ENCODE results near the gene MAP3K2.
"Not testable (repeated sequence)": the region's sequence is repeated elsewhere in the genome, so short reads cannot be mapped to it uniquely, and the experiment has no call there.

MAP3K2 gene

DNA sequence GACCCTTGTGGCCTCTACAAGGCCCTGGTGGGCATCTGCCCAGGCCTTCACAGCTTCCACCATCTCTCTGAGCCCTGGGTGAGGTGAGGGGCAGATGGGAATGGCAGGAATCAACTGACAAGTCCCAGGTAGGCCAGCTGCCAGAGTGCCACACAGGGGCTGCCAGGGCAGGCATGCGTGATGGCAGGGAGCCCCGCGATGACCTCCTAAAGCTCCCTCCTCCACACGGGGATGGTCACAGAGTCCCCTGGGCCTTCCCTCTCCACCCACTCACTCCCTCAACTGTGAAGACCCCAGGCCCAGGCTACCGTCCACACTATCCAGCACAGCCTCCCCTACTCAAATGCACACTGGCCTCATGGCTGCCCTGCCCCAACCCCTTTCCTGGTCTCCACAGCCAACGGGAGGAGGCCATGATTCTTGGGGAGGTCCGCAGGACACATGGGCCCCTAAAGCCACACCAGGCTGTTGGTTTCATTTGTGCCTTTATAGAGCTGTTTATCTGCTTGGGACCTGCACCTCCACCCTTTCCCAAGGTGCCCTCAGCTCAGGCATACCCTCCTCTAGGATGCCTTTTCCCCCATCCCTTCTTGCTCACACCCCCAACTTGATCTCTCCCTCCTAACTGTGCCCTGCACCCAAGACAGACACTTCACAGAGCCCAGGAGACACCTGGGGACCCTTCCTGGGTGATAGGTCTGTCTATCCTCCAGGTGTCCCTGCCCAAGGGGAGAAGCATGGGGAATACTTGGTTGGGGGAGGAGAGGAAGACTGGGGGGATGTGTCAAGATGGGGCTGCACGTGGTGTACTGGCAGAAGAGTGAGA lies 32.5 kb upstream of the MAP3K2 start:
- DNase-seq: no peak

DNA sequence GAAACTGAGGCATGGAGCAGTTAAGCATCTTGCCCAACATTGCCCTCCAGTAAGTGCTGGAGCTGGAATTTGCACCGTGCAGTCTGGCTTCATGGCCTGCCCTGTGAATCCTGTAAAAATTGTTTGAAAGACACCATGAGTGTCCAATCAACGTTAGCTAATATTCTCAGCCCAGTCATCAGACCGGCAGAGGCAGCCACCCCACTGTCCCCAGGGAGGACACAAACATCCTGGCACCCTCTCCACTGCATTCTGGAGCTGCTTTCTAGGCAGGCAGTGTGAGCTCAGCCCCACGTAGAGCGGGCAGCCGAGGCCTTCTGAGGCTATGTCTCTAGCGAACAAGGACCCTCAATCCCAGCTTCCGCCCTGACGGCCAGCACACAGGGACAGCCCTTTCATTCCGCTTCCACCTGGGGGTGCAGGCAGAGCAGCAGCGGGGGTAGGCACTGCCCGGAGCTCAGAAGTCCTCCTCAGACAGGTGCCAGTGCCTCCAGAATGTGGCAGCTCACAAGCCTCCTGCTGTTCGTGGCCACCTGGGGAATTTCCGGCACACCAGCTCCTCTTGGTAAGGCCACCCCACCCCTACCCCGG lies 31.8 kb upstream of the MAP3K2 start:
- DNase-seq: no peak

DNA sequence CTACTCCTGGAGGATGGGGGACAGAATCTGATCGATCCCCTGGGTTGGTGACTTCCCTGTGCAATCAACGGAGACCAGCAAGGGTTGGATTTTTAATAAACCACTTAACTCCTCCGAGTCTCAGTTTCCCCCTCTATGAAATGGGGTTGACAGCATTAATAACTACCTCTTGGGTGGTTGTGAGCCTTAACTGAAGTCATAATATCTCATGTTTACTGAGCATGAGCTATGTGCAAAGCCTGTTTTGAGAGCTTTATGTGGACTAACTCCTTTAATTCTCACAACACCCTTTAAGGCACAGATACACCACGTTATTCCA lies 31.3 kb upstream of the MAP3K2 start:
- DNase-seq: no peak

DNA sequence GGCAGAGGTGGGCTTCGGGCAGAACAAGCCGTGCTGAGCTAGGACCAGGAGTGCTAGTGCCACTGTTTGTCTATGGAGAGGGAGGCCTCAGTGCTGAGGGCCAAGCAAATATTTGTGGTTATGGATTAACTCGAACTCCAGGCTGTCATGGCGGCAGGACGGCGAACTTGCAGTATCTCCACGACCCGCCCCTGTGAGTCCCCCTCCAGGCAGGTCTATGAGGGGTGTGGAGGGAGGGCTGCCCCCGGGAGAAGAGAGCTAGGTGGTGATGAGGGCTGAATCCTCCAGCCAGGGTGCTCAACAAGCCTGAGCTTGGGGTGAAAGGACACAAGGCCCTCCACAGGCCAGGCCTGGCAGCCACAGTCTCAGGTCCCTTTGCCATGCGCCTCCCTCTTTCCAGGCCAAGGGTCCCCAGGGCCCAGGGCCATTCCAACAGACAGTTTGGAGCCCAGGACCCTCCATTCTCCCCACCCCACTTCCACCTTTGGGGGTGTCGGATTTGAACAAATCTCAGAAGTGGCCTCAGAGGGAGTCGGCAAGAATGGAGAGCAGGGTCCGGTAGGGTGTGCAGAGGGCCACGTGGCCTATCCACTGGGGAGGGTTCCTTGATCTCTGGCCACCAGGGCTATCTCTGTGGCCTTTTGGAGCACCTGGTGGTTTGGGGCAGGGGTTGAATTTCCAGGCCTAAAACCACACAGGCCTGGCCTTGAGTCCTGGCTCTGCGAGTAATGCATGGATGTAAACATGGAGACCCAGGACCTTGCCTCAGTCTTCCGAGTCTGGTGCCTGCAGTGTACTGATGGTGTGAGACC lies 30.7 kb upstream of the MAP3K2 start, which contains the start of gene PROC:
TSS of gene PROC (plus strand) at position 128 of the 812 bp plus-strand sequence. CDS start 1,516 bp downstream, outside the sequence.
- DNase-seq: no peak

DNA sequence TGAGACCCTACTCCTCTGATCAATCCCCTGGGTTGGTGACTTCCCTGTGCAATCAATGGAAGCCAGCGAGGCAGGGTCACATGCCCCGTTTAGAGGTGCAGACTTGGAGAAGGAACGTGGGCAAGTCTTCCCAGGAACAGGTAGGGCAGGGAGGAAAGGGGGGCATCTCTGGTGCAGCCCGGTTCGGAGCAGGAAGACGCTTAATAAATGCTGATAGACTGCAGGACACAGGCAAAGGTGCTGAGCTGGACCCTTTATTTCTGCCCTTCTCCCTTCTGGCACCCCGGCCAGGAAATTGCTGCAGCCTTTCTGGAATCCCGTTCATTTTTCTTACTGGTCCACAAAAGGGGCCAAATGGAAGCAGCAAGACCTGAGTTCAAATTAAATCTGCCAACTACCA lies 29.6 kb upstream of the MAP3K2 start:
- DNase-seq: no peak

DNA sequence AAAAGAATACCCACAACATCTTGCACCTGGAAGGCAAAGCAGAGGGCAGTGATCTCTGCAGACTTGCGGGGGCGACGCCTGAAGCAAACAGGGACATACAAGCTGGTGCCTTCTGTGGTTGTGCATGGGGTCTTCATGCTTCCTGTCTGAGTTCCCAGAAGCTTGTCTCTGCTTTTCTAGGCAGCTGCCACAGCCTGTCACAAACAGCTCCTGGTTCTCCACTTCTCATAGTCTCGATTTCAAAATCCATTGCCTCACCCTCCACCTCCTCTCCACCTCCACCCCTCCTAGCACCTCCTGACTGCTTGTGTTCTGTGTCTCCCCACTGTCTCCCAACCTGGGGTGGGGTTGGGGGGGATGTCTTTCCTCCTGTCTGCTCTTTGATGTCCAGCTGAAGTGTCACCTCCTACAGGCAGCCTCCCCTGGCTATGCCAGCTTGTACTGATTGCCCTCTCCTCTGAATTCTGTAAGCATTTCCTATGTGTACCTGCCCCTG lies 28.8 kb upstream of the MAP3K2 start:
- DNase-seq: no peak

DNA sequence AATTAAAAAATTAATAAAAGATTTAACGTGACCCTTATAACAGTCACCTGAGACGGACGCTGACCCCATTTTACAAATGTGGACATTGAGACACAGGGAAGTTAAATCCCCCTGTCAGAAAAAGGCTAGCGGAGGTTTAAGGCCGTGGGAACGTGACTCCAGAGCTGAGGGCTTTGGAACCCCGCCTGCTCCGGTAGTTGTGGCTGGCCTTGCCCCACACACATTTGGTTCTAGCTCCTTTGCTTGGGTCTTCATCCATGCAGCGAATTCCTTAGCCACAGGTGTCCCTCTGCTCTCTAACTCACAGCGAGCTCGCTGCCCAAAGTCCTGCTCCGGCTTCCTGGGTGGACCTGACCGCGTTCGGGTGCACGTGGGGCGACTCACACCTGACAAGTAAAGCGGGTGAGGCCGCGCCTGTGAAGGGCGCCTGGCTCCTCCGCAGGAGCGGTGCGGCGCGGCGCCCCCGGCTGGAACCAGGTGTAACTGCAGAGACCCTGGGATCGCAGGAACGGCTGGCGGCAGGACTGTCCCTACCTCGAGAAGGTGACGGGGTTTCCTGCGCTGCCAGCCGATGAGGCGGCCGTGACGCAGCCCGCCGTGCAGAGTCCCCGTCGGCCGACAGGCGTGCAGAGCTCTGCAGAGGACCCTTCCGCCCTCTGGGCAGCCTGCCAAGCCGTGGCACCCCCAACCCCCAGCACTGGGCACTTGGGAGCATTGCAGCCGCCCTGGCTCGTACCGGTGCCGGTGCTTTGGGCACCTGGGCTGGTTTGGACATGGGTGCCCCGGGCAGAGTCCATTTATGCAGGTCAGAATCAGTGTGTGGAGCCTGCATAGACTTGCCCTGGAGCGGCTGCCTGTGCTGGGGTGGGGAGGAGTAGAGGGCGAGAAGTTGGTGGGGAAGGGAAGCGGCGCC lies 28.1 kb upstream of the MAP3K2 start:
- DNase-seq: peak; percentile 88

DNA sequence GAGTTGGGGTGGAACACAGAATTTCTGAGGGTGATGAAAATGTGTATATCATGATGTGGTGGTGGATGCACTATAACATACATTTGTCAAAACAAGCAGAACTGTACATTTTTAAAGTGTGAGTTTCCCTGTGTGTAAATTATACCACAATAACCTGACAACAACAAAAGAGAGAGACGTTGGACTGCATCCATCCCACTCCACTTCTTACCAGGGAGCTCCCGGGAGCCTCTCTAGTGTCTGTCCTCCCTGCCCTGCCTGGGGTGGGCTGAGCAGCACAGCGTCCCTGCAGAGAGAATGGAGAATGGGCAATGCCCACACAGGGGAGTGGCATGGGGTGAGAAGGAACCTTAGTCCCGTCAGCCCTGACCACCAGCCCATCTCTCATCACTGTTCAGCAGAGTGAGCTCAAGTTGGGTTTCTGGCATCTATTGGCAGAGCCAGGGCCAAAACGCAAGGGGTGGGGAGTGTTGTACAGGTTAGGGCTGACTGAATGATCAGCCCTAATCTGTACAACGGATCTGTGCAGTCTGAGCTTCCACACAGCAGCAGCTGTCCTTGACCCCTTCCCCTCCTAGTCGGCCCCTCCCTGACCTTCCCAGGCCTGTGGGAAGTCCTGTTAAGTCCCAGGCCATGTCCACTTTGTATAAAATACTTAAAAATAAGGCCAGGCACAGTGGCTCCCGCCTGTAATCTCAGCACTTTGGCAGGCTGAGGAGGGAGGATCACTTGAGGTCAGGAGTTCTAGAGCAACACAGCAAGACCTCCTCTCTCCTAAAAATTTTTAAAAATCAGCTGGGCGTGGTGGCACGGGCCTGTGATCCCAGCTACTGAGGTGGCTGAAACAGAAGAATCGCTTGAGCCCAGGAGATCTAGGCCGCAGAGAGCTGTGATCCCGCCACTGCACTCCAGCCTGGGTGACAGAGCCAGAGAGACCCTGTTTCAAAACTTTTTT lies 27.1 kb upstream of the MAP3K2 start:
- DNase-seq: no peak

DNA sequence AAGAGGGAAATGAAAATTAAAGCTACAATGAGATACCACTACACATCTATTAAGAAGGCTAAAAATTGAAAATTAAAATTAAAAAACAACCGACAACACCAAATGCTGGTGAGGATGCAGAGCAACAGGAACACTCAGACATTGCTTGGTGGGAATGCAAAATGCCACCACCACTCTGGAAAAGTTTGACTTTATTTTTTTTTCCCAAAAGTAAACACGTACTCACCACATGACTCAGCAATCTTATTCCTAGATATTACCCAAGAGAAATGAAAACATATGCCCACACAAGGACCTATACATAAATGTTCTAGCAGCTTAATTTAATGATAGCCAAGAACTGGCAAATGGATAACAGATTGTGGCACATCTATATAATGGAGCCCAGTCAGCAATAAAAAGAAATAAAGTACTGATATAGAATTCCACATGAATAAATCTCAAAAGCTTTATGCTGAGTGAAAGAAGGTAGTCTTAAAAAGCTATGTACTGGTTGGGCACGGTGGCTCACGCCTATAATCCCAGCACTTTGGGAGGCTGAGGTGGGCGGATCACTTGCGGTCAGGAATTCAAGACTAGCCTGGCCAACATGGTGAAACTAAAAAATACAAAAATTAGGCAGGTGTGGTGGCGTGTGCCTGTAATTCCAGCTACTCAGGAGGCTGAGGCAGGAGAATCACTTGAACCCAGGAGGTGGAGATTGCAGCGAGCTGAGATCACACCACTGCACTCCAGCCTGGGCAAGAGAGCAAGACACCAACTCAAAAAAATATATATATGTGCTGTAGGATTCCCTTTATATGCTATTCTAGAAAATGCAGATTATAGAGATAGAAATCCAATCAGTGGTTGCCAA lies 26.2 kb upstream of the MAP3K2 start:
- no peak for DNase-seq

DNA sequence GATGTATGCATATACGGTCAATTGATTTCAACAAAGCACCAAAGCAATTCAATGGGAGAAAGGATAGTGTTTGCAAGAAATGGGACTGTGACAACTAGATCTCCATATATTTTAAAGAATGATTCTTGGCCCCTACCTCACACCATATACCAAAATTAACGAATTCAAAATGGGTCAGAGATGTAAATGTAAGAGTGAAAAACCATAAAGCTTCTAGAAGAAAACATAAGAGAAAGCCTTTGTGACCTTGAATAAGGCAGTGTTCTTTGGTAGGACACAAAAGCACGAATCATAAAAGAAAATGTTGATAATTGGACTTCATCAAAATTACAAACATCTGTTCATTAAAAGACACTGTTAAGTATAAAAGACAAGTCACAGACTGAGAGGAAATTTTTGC lies 25.4 kb upstream of the MAP3K2 start:
- no peak for DNase-seq

DNA sequence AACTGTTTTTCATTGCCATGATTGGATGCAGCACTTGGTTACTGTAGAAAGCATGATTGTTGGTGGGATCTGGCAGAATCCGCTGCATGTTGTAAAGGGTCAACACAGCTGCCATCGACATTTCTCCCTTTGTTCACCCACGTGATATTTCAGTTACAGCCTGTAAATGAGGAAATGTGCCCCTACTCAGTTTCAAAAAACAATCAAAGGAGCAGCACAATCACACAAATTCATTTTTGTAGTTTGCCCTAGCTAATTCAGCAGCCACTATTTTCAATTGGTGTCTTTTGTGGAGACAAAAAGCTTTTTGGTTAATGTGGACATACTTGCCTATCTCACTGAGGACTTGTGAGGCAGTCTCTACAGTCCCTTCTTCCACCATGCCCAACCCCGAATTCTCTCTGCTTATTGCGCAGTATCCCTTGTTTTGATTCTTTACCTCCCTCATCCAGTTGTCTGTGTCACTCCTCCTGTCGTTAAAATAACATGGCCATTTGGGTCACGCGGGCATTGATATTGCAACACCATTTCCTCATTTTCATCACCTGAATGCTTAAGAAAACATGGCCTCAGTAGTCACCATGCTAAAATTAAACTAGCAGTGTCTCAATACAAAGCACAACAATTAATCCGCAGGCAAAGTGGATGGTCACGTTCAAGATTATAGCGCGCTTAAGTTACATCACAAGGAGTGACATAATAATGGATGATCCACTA lies 24.0 kb upstream of the MAP3K2 start:
- DNase-seq: no peak

DNA sequence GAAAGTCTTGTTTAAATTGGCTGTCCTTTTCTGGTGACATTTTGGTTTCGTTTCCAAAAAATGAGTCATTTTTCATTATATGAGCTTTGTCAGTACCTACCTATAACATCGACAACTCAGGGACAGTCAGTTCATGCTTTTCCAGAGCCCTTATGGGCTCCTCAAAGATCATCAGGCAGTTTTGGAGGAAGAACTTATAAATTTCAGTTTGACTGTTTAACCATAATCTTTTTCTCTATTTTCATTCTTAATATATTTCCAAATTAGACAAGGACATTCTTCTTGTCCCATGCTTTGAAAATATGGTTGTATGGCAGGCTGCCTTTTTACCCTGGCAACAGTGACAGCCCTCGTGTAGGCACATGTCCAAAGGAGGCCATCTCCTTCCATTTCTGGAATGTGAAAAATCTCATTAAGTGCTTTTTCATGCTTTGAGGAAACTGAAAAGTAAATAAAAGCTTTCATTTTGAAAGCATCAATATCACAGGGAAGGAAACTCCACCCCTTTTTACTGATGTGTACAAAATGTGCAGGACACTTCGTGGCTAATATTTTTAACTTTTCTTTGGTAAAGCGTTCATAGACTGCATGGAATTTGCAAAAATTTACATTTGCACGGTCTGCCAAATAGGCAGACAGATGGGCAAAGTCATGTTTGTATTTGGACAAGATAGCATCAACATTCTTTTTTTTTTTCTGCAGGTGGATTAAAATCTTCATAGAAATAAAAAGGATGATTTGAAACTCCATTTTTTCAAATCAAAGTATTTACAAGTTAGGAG lies 23.3 kb upstream of the MAP3K2 start:
- DNase-seq: no peak

DNA sequence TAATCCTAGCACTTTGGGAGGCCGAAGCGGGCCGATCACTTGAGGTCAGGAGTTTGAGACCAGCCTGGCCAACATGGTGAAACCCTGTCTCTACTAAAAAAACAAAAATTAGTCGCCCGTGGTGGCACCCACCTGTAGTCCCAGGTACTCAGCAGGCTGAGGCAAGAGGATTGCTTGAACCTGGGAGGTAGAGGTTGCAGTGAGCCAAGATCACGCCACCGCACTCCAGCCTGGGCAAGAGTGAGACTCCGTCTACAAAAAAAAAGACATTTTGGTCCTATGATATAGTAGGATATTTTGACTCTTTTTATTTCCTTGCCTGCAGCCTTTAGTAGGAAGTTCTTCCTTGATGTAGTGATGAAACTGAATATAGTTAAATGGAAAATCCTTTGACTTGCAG lies 21.9 kb upstream of the MAP3K2 start:
- not testable (repeated sequence) for DNase-seq

DNA sequence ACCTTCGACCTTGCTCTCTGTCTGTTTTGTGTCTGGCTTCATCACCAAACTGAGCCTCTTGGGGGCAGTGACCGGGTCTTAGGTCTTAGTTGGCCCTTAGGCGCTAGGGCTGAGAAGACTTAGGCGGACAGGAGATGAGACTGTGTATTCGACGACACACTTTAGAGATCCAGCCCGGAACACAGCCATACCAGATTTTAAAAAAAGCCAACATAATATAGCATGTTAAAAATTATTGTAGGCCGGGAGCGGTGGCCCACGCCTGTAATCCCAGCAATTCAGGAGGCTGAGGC lies 21.0 kb upstream of the MAP3K2 start:
- no peak for DNase-seq

DNA sequence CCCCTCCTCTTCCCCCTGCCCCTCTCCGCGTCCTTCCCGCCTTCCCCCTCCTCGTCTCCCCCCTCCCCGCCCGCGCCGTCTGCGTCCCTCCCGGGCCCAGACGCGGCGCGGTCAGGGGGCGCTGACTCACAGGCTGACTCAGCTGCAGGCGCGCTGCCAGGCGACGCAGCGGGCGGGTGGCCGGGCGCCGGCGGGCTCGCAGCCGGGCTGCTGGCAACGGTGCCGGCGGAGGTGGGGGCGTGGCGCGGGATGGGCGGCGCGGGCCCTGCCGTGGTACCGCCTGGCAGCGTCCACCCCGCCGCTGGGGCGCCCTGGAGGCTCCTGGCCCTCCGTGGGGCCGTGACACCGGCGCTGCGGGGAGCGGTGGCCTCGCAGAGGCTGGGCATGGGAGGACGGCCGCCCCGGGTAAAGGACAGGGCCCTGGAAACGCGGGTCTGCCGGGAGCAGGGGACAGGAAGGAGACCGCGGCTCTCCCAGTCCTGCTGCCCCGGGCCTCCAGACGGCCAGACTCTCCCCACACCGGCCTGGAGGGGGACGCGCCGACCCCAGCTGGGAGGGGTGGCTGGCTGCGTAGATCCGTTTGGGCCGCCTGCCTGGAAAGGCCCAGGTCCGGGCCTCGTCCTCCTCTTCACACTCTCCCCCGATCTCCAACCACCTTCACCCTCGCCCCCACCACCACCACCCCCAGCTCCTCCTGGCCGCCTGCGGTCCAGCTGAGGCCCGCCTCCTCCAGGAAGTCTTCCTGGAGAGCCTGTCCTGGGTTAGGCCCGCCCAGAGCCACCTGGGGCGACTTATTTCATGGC lies 20.4 kb upstream of the MAP3K2 start:
- DNase-seq: peak; percentile 96

DNA sequence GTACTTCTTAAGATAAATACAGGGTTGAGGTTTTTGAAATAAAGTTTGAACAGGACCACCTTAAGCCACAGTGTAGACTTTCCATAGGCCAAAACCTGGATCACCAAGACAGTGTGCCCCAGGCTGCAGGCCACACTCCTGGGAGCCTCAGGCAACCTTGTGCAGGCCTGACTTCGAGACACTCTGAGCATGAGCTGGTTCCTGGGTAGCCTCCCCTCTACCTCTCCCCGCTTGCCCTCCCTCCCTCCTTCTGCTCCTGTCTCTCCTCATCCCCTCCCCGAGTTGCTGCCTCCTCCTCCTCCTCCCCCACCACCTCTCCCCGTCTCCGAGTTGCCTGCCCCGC lies 19.9 kb upstream of the MAP3K2 start:
- DNase-seq: no peak

DNA sequence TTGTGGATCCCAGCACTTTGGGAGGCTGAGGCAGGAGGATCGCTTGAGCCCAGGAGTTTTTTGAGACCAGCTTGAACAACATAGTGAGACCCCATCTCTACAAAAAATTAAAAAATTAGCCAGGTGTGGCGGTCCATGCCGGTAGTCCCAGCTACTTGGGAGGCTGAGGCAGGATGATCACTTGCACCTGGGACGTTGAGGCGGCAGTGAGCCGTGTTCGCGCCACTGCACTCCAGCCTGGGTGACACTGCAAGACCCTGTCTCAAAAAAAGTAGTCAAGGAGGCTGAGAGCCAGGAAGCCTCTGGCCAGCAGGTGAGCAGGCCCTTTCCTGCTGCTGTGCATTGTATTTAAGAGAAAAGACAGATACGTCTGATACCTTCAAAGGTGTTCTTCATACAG lies 19.3 kb upstream of the MAP3K2 start:
- DNase-seq: no peak

DNA sequence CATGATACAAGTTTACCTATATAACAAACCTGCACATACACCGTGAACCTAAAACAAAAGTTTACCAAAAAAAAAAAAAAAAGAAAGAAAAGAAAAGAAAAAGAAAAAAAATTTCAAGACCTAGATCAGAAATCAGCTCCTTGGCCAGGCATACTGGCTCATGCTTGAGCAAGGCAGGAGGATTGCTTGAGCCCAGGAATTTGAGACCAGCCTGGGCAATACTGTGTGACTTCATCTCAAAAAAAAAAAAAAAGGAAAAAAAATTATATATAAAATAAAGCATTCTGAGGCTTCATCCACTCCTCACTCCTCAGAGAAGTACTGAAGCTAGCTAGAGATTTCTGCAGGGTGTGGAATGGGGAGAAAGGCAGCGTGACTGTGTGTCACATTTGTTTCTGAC lies 18.7 kb upstream of the MAP3K2 start:
- no peak for DNase-seq

DNA sequence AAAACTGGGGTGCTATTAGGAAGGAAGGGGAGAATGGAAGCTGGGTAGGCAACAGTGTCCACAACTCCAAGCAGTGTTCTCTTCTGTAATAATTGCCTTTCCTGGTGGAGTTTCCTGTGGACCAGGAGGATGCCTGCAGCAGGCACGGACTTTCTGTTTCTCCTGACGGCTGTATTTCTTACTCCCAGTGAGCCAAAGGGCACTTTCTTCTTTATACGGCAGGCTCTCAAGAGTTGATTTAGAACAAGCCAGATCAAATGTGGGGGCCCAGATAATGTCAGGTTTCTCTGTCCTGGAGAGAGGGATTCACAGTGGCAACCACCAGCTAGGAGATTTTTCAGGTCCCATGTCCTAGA lies 17.5 kb upstream of the MAP3K2 start:
- DNase-seq: no peak
